Measurements from ENCODE around the gene PEX19.

DNA sequence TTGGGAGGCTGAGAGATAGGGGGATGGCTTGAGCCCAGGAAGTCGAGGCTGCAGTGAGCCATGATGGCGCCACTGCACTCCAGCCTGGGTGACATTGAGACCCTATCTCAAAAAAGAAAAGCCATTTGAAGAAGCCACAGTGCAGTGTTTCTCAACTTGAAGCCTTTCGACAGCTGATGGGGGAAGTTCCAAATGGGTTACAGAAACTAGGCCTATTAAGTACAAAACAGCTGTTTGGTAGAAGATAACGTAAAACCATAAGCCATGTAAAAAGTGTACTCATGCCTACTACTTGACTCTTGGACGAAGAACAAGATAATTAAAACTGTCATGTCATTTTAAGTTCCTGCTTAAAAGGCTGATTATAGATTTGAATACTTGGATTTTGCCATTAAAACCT lies 41.5 kb upstream of the PEX19 start:
- TF ChIP-seq CTCF (conservative IDR thresholded peaks at IDR 0.05; ENCODE audit: low read length) (no peak), EZH2phosphoT487 (IDR thresholded peaks at IDR 0.05; ENCODE audit: borderline replicate concordance, low read depth, low read length) (no peak)

Data from OCI-LY7 (cell line).